Measurements from ENCODE around the gene SPATA31E1.

Gene SPATA31E1

DNA sequence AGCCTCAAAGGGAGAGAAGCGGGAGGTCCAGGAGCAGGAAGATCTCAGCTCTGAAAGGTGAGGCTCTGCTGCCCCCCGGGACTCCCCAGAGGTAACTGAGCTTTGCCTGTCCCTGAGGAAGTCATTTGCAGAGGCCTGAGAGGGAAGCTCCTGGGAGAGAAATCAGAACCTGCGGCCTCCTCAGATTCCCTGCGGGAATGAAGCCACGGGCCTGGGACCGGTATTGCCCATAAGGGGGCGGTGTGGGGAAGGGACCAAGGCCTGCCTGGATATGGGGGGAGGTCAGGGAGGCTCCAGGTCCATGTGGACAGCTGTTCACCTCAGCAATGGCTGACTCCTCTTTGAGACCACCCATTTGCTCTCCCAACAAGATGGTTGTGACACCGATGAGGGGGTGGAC is 1.3 kb downstream of the SPATA31E1 start:
- H3K27me3 ChIP-seq (ENCODE audit: insufficient read depth, low read length), result no peaks in the 10 kb centered on the region
- no peaks in the 10 kb centered on the region for H3K79me2 ChIP-seq (ENCODE audit: insufficient read depth, low read length)
- H3K9ac ChIP-seq (ENCODE audit: low read length), result no peak overlapping the region
- H4K20me1 ChIP-seq (ENCODE audit: insufficient read depth, low read length), result no peaks in the 10 kb centered on the region
- no peaks in the 10 kb centered on the region for H3K9me2 ChIP-seq (ENCODE audit: low read depth, low read length)
- H3K9me3 ChIP-seq (ENCODE audit: low read length), result no peaks in the 10 kb centered on the region
- no peaks in the 10 kb centered on the region for H3K4me1 ChIP-seq (ENCODE audit: insufficient read depth, low read length, severe bottlenecking)
- H3K4me3 ChIP-seq (ENCODE audit: low read depth, low read length, poor library complexity, severe bottlenecking), result no peak overlapping the region
- no peak overlapping the region for H2AFZ ChIP-seq (ENCODE audit: low read length)
- no peak overlapping the region for H3K27ac ChIP-seq (ENCODE audit: low read depth, low read length, poor library complexity, severe bottlenecking)
- TF ChIP-seq EZH2 (IDR thresholded peaks at IDR 0.05; ENCODE audit: borderline replicate concordance, low read length), result no peak
- TF ChIP-seq, protein P1, sequence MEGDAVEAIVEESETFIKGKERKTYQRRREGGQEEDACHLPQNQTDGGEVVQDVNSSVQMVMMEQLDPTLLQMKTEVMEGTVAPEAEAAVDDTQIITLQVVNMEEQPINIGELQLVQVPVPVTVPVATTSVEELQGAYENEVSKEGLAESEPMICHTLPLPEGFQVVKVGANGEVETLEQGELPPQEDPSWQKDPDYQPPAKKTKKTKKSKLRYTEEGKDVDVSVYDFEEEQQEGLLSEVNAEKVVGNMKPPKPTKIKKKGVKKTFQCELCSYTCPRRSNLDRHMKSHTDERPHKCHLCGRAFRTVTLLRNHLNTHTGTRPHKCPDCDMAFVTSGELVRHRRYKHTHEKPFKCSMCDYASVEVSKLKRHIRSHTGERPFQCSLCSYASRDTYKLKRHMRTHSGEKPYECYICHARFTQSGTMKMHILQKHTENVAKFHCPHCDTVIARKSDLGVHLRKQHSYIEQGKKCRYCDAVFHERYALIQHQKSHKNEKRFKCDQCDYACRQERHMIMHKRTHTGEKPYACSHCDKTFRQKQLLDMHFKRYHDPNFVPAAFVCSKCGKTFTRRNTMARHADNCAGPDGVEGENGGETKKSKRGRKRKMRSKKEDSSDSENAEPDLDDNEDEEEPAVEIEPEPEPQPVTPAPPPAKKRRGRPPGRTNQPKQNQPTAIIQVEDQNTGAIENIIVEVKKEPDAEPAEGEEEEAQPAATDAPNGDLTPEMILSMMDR (IDR thresholded peaks at IDR 0.05; ENCODE audit: low read length), result no peak; the same call in 1 of the 2 replicates
- H3K4me2 ChIP-seq (ENCODE audit: low read length), result no peak overlapping the region
- no peaks in the 10 kb centered on the region for H3F3A ChIP-seq (ENCODE audit: insufficient read depth, low read length)
- H3K36me3 ChIP-seq (ENCODE audit: insufficient read depth, low read length), result no peaks in the 10 kb centered on the region

DNA sequence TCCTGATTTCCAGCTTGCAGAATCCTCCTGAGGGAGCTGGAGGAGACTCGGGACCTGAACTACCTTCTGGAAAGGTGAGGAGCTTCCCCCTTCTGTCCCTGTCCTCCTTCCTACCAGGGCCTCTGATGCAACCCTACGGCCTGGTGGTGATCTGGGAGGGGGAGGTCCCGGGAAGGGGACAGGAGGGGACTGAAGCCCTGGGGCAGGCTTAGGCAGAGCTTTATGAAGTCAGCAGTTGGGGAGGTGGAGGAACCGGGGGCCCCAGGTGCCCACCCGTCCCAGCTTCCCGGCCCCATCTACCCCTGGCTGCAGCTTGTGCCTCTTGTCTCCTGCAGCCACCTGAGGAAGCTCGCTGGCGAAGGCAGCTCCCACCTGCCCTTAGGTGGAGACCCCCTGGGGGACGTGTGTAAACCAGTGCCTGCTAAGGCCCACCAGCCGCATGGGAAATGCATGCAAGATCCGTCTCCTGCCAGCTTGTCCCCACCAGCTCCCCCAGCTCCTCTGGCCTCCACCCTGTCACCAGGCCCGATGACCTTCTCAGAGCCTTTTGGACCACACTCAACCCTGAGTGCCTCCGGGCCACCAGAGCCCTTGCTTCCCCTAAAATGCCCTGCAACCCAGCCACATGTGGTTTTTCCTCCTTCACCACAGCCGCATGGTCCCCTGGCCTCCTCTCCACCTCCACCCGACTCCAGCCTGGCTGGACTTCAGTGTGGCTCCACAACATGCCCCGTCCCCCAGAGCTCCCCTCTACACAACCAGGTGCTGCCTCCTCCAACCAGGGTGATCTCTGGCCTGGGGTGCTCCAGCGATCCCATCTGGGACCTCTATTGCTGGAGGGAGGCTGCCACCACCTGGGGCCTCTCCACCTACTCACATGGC is 2.1 kb downstream of the SPATA31E1 start:
- Histone ChIP-seq H3K4me3 (ENCODE audit: low read depth, low read length, poor library complexity, severe bottlenecking) (no peak overlapping the region), H3K27ac (ENCODE audit: low read depth, low read length, poor library complexity, severe bottlenecking) (no peak overlapping the region), H3K4me1 (ENCODE audit: insufficient read depth, low read length, severe bottlenecking) (no peaks in the 10 kb centered on the region), H3K9me3 (ENCODE audit: low read length) (no peaks in the 10 kb centered on the region), H3K36me3 (ENCODE audit: insufficient read depth, low read length) (no peaks in the 10 kb centered on the region), H3K4me2 (ENCODE audit: low read length) (no peak overlapping the region), H3K9ac (ENCODE audit: low read length) (no peak overlapping the region), H2AFZ (ENCODE audit: low read length) (no peak overlapping the region), H3K9me2 (ENCODE audit: low read depth, low read length) (no peaks in the 10 kb centered on the region), H3F3A (ENCODE audit: insufficient read depth, low read length) (no peaks in the 10 kb centered on the region), H4K20me1 (ENCODE audit: insufficient read depth, low read length) (no peaks in the 10 kb centered on the region), H3K27me3 (ENCODE audit: insufficient read depth, low read length) (no peaks in the 10 kb centered on the region), H3K79me2 (ENCODE audit: insufficient read depth, low read length) (no peaks in the 10 kb centered on the region)
- TF ChIP-seq, protein P1 (IDR thresholded peaks at IDR 0.05; ENCODE audit: low read length), result no peak
- no peak for TF ChIP-seq EZH2 (IDR thresholded peaks at IDR 0.05; ENCODE audit: borderline replicate concordance, low read length)

DNA sequence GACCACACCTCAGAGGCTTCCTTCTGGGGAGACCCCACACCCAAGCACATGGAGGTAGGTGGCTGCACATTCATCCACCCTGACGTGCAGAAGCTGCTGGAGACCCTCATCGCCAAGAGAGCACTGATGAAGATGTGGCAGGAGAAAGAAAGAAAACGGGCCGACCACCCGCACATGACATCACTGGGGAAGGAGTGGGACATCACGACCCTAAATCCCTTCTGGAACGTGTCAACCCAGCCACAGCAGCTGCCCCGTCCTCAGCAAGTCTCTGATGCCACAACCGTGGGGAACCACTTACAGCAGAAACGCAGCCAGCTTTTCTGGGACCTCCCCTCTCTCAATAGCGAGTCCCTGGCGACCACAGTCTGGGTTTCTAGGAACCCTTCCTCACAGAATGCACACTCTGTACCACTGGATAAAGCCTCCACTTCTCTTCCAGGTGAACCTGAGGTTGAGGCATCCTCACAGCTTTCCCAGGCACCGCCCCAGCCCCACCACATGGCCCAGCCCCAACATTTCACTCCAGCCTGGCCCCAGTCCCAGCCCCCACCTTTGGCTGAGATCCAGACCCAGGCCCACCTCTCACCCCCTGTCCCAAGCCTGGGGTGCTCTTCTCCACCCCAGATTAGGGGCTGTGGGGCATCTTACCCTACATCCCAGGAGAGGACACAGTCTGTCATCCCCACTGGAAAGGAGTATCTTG is 3.0 kb downstream of the SPATA31E1 start:
- H2AFZ ChIP-seq (ENCODE audit: low read length), result no peak overlapping the region
- H3K4me2 ChIP-seq (ENCODE audit: low read length), result no peak overlapping the region
- H3K79me2 ChIP-seq (ENCODE audit: insufficient read depth, low read length), result no peaks in the 10 kb centered on the region
- no peaks in the 10 kb centered on the region for H3K36me3 ChIP-seq (ENCODE audit: insufficient read depth, low read length)
- H3K27ac ChIP-seq (ENCODE audit: low read depth, low read length, poor library complexity, severe bottlenecking), result no peak overlapping the region
- H3K9ac ChIP-seq (ENCODE audit: low read length), result no peak overlapping the region
- no peaks in the 10 kb centered on the region for H3K27me3 ChIP-seq (ENCODE audit: insufficient read depth, low read length)
- no peaks in the 10 kb centered on the region for H3K4me1 ChIP-seq (ENCODE audit: insufficient read depth, low read length, severe bottlenecking)
- no peak for TF ChIP-seq EZH2 (IDR thresholded peaks at IDR 0.05; ENCODE audit: borderline replicate concordance, low read length)
- TF ChIP-seq, protein P1 (IDR thresholded peaks at IDR 0.05; ENCODE audit: low read length), result no peak
- H3K9me2 ChIP-seq (ENCODE audit: low read depth, low read length), result no peaks in the 10 kb centered on the region
- H3K9me3 ChIP-seq (ENCODE audit: low read length), result no peaks in the 10 kb centered on the region
- H3K4me3 ChIP-seq (ENCODE audit: low read depth, low read length, poor library complexity, severe bottlenecking), result no peak overlapping the region
- no peaks in the 10 kb centered on the region for H3F3A ChIP-seq (ENCODE audit: insufficient read depth, low read length)
- H4K20me1 ChIP-seq (ENCODE audit: insufficient read depth, low read length), result no peaks in the 10 kb centered on the region

Measured in OCI-LY1 (cell line).